Thoracic aorta (tissue), 2 donors: ENCODE data around the gene USP47. TPM values are rescaled to one million over a fixed set of nuclear protein-coding genes. Genes with fewer than 3 reads are reported as not detected.

Source experiments
- ATAC-seq: fragments of 150-250 bp; one replicate; pipeline ENCODE4 v1.8.0; 2017; ENCODE audit warnings: low read depth; ENCODE audit not compliant: insufficient number of reproducible peaks, low FRiP score
- DNase-seq: peaks from one replicate; pipeline ENCODE4 v3.0.0-alpha.2; 2020; ENCODE audit warnings: low spot score
- H3K27ac ChIP-seq, 2 donors: fragments of 200-600 bp; sonication (generic); 1 replicate in 1 of 2; 2 replicates in 1 of 2; pipeline ENCODE4 v1.5.1; 2016; ENCODE audit warnings: mild to moderate bottlenecking in 2 of 2, moderate library complexity in 2 of 2
- H3K27me3 ChIP-seq: fragments of 200-600 bp; sonication (generic); replicated peaks from 2 replicates; pipeline ENCODE4 v1.6.0; 2016; ENCODE audit warnings: mild to moderate bottlenecking; ENCODE audit not compliant: insufficient read depth
- H3K36me3 ChIP-seq: fragments of 200-600 bp; sonication (generic); one replicate; pipeline ENCODE4 v1.5.1; 2016
- H3K4me1 ChIP-seq, 2 donors: fragments of 200-600 bp; sonication (generic); 1 replicate in 1 of 2; 2 replicates in 1 of 2; pipeline versions ENCODE4 v1.5.1 to v1.6.0; 2016; ENCODE audit warnings: low read depth in 2 of 2, mild to moderate bottlenecking in 1 of 2; ENCODE audit not compliant: control insufficient read depth in 1 of 2
- H3K4me3 ChIP-seq: fragments of 200-600 bp; sonication (generic); 2 replicates; pipeline ENCODE4 v1.5.1; 2016; ENCODE audit warnings: mild to moderate bottlenecking
- H3K9me3 ChIP-seq: fragments of 200-600 bp; sonication (generic); 2 replicates; pipeline ENCODE4 v1.5.1; 2016
- total RNA-seq, 2 donors: library from RNA; depleted of rRNA; stranded (reverse); fragments of >200 nt; gene quantifications; one replicate each; pipeline versions ENCODE4 v1.1.0 to v1.2.3, GENCODE V29; 2016
- TF ChIP-seq, protein P1 (sequence below): fragments of 200-600 bp; sonication (generic); IDR thresholded peaks from one replicate; pipeline ENCODE4 v1.5.1; 2019; ENCODE audit warnings: antibody characterized with exemption

USP47 gene
- total RNA-seq, 2 donors from 2014 or later: 55.0 to 86.4 TPM

DNA sequence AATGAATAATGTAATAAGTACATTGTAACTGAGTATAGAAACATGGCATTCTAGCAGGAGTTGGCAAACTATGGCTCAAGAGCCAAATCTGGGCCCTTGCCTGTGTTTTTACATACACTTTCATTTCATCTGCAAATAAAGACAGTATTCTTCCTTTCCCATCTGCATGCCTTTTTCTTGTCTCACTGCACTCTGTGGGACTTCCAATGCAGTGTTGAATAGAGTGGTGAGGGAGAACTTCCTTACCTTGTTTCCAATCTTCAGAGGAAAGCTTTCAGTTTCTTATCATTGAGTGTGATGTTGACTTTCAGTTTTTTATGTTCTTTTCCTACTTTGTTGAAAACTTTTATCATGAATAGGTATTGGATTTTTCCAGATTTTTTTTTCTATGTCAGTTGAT is 82.1 kb downstream of the USP47 start:
- Histone ChIP-seq H3K27ac (no peak overlapping the region), H3K9me3 (no peaks in the 10 kb centered on the region), H3K36me3 (peaks cover 4% of the 10 kb centered on the region), H3K4me3 (no peak overlapping the region), H3K4me1 (no peaks in the 10 kb centered on the region), H3K27me3 (no peaks in the 10 kb centered on the region)
- DNase-seq (no peak), ATAC-seq (no peak)
- TF ChIP-seq, protein P1, sequence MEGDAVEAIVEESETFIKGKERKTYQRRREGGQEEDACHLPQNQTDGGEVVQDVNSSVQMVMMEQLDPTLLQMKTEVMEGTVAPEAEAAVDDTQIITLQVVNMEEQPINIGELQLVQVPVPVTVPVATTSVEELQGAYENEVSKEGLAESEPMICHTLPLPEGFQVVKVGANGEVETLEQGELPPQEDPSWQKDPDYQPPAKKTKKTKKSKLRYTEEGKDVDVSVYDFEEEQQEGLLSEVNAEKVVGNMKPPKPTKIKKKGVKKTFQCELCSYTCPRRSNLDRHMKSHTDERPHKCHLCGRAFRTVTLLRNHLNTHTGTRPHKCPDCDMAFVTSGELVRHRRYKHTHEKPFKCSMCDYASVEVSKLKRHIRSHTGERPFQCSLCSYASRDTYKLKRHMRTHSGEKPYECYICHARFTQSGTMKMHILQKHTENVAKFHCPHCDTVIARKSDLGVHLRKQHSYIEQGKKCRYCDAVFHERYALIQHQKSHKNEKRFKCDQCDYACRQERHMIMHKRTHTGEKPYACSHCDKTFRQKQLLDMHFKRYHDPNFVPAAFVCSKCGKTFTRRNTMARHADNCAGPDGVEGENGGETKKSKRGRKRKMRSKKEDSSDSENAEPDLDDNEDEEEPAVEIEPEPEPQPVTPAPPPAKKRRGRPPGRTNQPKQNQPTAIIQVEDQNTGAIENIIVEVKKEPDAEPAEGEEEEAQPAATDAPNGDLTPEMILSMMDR: no peak

DNA sequence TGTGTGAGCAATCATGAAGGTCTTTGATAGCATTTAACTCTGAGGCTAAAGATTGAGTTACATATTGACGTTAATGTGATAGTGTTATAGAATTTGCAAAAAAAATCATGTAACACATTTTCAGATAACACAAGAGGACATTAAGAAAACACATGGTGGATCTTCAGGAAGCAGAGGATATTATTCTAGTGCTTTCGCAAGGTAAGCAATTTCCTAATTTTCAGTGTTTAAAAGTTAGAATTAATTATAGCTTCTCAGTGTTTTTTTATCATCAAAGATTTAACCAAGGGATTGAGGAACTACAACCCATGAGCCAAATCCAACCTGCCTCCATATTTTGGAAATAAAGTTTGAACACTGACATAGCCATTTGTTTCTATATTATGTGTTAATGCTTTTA is 88.1 kb downstream of the USP47 start:
- no peak for ATAC-seq
- H3K36me3 ChIP-seq: peaks cover 6% of the 10 kb centered on the region

DNA sequence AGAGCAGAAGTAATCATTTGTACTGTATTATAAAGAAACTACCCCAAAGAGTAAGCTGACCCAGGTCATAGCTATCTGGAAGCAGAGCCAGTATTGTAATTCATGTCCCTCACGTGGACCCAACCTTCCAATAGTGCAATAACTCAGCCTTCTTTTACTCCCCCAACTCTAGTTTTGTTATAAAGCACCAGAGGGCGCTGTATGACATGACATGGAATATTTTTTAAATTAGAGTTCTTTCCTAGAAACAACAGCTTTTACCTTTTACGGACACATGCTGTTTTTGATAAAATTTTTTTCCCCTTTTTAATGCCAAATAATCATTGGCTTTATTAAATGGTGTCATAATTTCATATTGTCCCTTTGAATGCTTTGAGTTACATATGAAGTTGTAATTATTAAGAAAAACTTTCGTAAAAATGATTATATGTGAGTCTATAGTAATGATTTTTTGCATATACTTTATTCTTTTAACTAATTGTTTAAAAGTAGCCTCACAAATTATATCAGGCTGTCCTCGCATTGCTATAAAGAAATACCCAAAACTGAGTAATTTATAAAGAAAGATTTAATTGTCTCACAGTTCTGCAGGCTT is 89.8 kb downstream of the USP47 start:
- Histone ChIP-seq H3K9me3 (no peaks in the 10 kb centered on the region), H3K4me1 (no peaks in the 10 kb centered on the region), H3K27ac (no peak overlapping the region), H3K4me3 (no peak overlapping the region), H3K27me3 (no peaks in the 10 kb centered on the region), H3K36me3 (peaks cover 6% of the 10 kb centered on the region)
- DNase-seq (no peak), ATAC-seq (no peak)
- TF ChIP-seq, protein P1: peak; percentile 61

More for the DNA sequence above, 88.1 kb downstream of the USP47 start:
- Histone ChIP-seq H3K4me1 (no peaks in the 10 kb centered on the region), H3K4me3 (no peak overlapping the region), H3K9me3 (no peaks in the 10 kb centered on the region), H3K27ac (no peak overlapping the region), H3K27me3 (no peaks in the 10 kb centered on the region)
- TF ChIP-seq, protein P1: no peak
- no peak for DNase-seq

DNA sequence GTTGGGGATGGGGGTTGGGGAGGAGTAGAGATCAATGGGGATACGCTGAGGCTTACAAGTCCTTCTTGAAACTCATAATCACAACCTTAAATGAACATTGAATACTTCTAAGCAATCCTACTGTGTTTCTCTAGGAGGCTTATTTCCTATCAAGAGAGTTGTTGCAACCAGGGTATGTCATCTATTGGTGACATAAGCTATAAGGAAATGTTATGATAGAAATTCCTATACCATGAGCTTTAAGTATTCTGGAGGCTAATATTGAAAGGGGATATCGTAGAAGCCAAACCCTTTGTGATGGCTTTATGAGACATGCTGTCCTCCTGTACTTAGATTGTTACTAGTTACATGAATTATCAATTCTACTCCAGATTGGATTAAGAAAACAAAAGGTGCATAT is 93.8 kb downstream of the USP47 start:
- TF ChIP-seq, protein P1: no peak
- H3K9me3 ChIP-seq: no peaks in the 10 kb centered on the region
- peaks cover 14% of the 10 kb centered on the region for H3K36me3 ChIP-seq
- no peak for DNase-seq
- no peaks in the 10 kb centered on the region for H3K4me1 ChIP-seq
- H3K4me3 ChIP-seq: no peak overlapping the region
- no peak overlapping the region for H3K27ac ChIP-seq
- ATAC-seq: no peak
- H3K27me3 ChIP-seq: no peaks in the 10 kb centered on the region

DNA sequence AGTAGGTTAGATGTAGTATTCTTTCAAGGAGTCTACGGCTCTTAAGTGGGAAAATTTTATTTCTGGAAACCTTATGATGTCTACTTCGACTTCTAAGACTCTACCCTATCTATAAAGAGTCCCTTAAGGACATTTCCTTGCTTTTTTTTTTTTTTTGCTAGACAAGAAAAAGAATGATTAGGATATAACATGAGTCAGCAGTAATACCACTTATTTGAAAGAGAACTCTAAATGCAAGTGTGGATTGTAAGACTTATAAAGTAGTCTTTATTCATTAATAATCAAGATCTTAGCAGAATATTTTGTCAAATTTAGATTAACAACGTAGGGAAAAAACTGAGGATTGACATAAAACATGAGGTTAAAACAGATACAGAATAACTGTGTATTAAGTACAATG is 95.7 kb downstream of the USP47 start:
- Histone ChIP-seq H3K27me3 (no peaks in the 10 kb centered on the region), H3K4me1 (no peaks in the 10 kb centered on the region), H3K36me3 (peaks cover 17% of the 10 kb centered on the region), H3K9me3 (no peaks in the 10 kb centered on the region), H3K27ac (no peak overlapping the region), H3K4me3 (no peak overlapping the region)
- no peak for ATAC-seq
- TF ChIP-seq, protein P1: no peak
- DNase-seq: no peak
